Endothelial cell of umbilical vein (primary cell): ENCODE results near the gene UPK3BL1. TPM values are rescaled to one million over a fixed set of nuclear protein-coding genes. Genes with fewer than 3 reads are reported as not detected.
"Not testable (repeated sequence)": the region's sequence is repeated elsewhere in the genome, so short reads cannot be mapped to it uniquely, and the experiment has no call there.

Experiments used
- BruUV-seq: library from RNA; stranded (reverse); fragments of 400-500 nt; replicated peaks from 2 replicates; lab custom pipeline; 2021; lab: Mats Ljungman, UMichigan
- CTCF ChIA-PET: fragments of 300-600, 350-600 bp; sonication (Branson Sonifier 250); formaldehyde crosslinking; loops from one replicate; lab custom pipeline; 2021; ENCODE audit warnings: antibody characterized with exemption, inconsistent platforms; lab: Charles Lee
- POLR2A ChIA-PET: fragments of 300-600, 350-600 bp; sonication (Branson Sonifier 250); formaldehyde crosslinking; loops from one replicate; lab custom pipeline; 2021; ENCODE audit warnings: antibody characterized with exemption, inconsistent platforms; lab: Charles Lee
- DNase-seq: peaks from one replicate; pipeline ENCODE4 v3.0.0-alpha.2; 2011; ENCODE audit warnings: low read depth, low spot score
- FAIRE-seq: peaks from 2 replicates; lab custom pipeline; 2011; peaks lifted over from hg19 to GRCh38; lab: Jason Lieb, UNC
- H2AFZ ChIP-seq: 2 replicates; pipeline ENCODE4 v1.6.0; 2012; ENCODE audit warnings: low read depth, low read length, control low read depth, inconsistent platforms
- H3K27ac ChIP-seq: 2 replicates; pipeline ENCODE4 v1.5.1; 2011; ENCODE audit warnings: low read depth, mild to moderate bottlenecking, control low read depth, low read length, moderate library complexity; ENCODE audit not compliant: insufficient read depth
- H3K27me3 ChIP-seq, 2 experiments: 2 replicates each; pipeline versions ENCODE4 v1.6.0 to v1.6.1; 2011; ENCODE audit warnings: low read length in 2 of 2, mixed read lengths in 1 of 2; ENCODE audit not compliant: control insufficient read depth in 2 of 2, insufficient read depth in 2 of 2
- H3K36me3 ChIP-seq, 2 experiments: 2 replicates in 1 of 2; 3 replicates in 1 of 2; pipeline ENCODE4 v1.5.1; 2011; ENCODE audit warnings: low read length in 2 of 2, mild to moderate bottlenecking in 1 of 2, moderate library complexity in 1 of 2; ENCODE audit not compliant: control insufficient read depth in 2 of 2, insufficient read depth in 2 of 2; ENCODE audit errors: extremely low read depth in 1 of 2
- H3K4me1 ChIP-seq: 3 replicates; pipeline ENCODE4 v1.5.1; 2011; ENCODE audit warnings: mild to moderate bottlenecking, low read length; ENCODE audit not compliant: control insufficient read depth, insufficient read depth; ENCODE audit errors: extremely low read depth
- H3K4me2 ChIP-seq: 2 replicates; pipeline ENCODE4 v1.6.1; 2011; ENCODE audit warnings: low read length, control low read depth, mixed read lengths; ENCODE audit not compliant: insufficient read depth
- H3K4me3 ChIP-seq, 3 experiments: fragments of 200-600 bp in 1 of 3; sonication (generic), shearing (Covaris generic) in 1 of 3; replicated peaks in 1 of 3; 2 replicates each; pipeline ENCODE4 v1.5.1; 2011 to 2016; ENCODE audit warnings: control low read depth in 3 of 3, low read length in 3 of 3, mild to moderate bottlenecking in 2 of 3, inconsistent platforms in 1 of 3, low read depth in 1 of 3, moderate library complexity in 1 of 3; ENCODE audit not compliant: insufficient read depth in 1 of 3
- H3K79me2 ChIP-seq: 2 replicates; pipeline ENCODE4 v1.6.0; 2012; ENCODE audit warnings: low read length, inconsistent platforms; ENCODE audit not compliant: control insufficient read depth, insufficient read depth
- H3K9ac ChIP-seq: replicated peaks from 2 replicates; pipeline ENCODE3; 2011; ENCODE audit warnings: low read length, control low read depth; ENCODE audit not compliant: insufficient read depth; ENCODE audit errors: extremely low read depth
- H3K9me1 ChIP-seq: replicated peaks from 3 replicates; pipeline ENCODE4 v1.6.0; 2011; ENCODE audit warnings: mild to moderate bottlenecking, low read length; ENCODE audit not compliant: control insufficient read depth, insufficient read depth; ENCODE audit errors: extremely low read depth
- H3K9me3 ChIP-seq: replicated peaks from 2 replicates; pipeline ENCODE4 v1.5.1; 2012; ENCODE audit warnings: low read length, inconsistent platforms; ENCODE audit not compliant: control insufficient read depth, insufficient read depth
- H4K20me1 ChIP-seq: replicated peaks from 2 replicates; pipeline ENCODE3; 2011; ENCODE audit warnings: mild to moderate bottlenecking, low read length; ENCODE audit not compliant: control insufficient read depth, insufficient read depth; ENCODE audit errors: extremely low read depth
- dilution Hi-C: fragments of 300-500 bp; cut with MboI; formaldehyde crosslinking; loops from one replicate; pipeline ENCODE4 v1.15.0; 2019; ENCODE audit warnings: low sequenced_read_pairs; ENCODE audit not compliant: extremely low pct_ligation_motif_present
- intact Hi-C: fragments of 100-400 bp; cut with micrococcal nuclease; formaldehyde crosslinking; loops from one replicate; pipeline ENCODE4 v1.10.0; 2022
- polyA plus RNA-seq, 4 experiments: library from polyadenylated mRNA; depleted of rRNA in 3 of 4; stranded (reverse) in 3 of 4; unstranded in 1 of 4; fragments of >200 nt; gene quantifications; 2 replicates each; pipeline versions ENCODE4 v1.2.1 to v1.2.3, GENCODE V29; 2011 to 2012; ENCODE audit warnings: missing spikeins in 1 of 4
- total RNA-seq: library from RNA; stranded (reverse); gene quantifications from 2 replicates; pipeline ENCODE4 v1.2.3, GENCODE V29; 2021

The UPK3BL1 gene
- total and polyA plus RNA-seq, 2 donors (not counting 3 experiments of a cell fraction or from before 2014, with no cell fraction given): 14.1 to 17.8 TPM

DNA sequence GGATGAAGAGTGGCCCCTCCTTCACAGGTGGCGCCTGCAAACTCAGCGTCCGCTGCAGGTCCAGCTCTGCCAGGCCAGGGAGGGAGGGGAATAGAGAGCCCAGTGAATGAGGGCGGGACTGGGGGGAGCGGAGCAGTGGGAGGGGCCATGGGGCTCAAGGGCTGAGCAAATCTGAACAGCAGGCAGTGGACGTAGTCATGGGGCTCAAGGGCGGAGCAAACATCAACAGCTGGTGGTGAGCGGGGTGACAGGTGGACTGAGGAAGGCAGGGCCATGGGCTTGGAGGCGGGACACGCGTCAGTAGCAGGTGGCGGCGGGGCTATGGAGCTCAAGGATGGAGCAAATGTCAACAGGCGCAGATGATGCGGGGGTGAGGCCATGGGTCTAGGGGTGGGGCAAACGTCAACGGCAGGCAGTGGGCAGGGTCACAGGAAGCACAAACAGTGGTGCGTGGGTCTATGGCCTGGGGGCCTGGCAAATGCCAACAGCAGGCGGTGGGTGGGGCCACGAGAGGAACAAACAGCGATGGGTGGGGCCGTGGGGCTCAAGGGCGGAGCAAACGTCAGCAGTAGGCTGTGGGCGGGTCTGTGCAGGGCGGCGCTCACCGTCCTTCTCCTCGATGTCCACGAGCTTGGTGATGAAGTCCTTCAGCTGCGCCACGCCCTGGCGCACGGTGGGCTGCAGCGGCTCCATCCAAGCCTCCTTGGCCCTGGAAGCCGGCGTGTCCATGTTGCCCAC lies 45.9 kb upstream of the UPK3BL1 start:
- H3K79me2 ChIP-seq, intact Hi-C loops, H3K36me3 ChIP-seq, H3K27ac ChIP-seq, H3K9me3 ChIP-seq, H2AFZ ChIP-seq, dilution Hi-C loops, CTCF ChIA-PET, BruUV-seq, H3K9me1 ChIP-seq, H3K9ac ChIP-seq, H3K4me1 ChIP-seq, DNase-seq, H3K4me3 ChIP-seq, POLR2A ChIA-PET, H3K4me2 ChIP-seq, H4K20me1 ChIP-seq, H3K27me3 ChIP-seq, FAIRE-seq: not testable (repeated sequence)

DNA sequence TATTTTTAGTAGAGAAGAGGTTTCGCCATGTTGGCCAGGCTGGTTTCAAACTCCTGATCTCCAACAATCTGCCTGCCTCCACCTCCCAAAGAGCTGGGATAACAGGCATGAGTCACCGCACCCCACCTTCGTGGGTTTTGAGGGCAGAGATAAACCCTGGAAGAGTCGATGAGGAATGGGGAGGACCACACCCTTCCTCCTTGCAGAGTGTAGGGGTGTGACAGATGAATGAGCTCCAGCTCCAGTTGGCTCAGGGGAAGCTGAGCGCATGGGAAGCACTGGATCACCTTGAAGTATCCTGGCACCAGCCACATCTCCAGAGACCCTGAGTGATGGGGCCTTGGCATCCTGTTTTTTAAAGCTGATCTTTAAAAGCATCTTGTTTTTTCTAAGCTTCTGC lies 40.0 kb upstream of the UPK3BL1 start:
- POLR2A ChIA-PET, DNase-seq, CTCF ChIA-PET, H3K4me1 ChIP-seq, H3K4me3 ChIP-seq, H3K36me3 ChIP-seq, H2AFZ ChIP-seq, H3K79me2 ChIP-seq, H3K27ac ChIP-seq, H3K9me3 ChIP-seq, H4K20me1 ChIP-seq, FAIRE-seq, intact Hi-C loops, H3K27me3 ChIP-seq, H3K9me1 ChIP-seq, BruUV-seq, dilution Hi-C loops, H3K9ac ChIP-seq, H3K4me2 ChIP-seq: not testable (repeated sequence)

DNA sequence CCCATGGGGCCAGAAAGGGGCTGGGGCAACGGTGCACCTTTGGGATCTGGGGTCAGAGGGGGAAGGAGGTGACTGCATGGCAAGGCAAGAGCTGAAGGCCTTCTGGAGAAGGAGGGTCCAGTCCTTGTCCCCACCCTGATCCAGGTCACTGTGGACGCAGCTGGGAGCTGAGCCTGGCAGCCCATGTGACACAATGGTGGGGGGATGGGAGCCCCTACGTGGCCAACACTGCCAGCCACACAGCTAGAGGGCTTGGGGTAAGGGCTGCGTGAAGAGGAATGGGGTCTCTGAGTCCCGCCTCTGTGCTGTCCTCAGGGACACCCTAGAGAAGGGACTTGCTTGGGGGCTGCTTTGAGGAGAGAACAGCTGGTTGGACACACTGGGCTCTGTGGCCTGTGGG lies 38.2 kb upstream of the UPK3BL1 start:
- H3K4me3 ChIP-seq, H3K27me3 ChIP-seq, FAIRE-seq, BruUV-seq, H3K9me1 ChIP-seq, H3K27ac ChIP-seq, H3K4me1 ChIP-seq, dilution Hi-C loops, H3K36me3 ChIP-seq, H3K79me2 ChIP-seq, DNase-seq, H3K4me2 ChIP-seq, POLR2A ChIA-PET, intact Hi-C loops, H3K9me3 ChIP-seq, H4K20me1 ChIP-seq, CTCF ChIA-PET, H2AFZ ChIP-seq, H3K9ac ChIP-seq: not testable (repeated sequence)

DNA sequence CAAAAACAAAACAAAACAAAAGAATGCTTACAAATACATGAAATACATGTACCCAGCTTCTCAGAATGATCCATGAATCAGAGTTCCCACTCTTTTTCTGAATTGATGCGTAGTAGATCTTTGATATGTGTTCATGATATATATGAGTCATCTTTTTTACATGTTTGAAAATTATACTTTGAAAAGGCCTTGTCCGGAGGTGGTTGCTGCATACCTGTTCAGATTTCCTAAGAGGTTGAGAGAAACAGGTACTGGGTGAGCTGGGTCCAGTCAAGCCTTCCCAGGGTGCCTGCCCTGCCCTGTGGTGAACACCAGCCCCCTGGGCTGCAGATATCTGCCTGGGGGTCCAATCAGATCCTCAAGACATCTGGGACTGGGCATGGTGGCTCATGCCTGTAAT lies 33.0 kb upstream of the UPK3BL1 start:
- H3K9me1 ChIP-seq, H3K36me3 ChIP-seq, H3K4me3 ChIP-seq, CTCF ChIA-PET, H3K79me2 ChIP-seq, H3K9ac ChIP-seq, H3K27me3 ChIP-seq, dilution Hi-C loops, H3K4me2 ChIP-seq, BruUV-seq, FAIRE-seq, H2AFZ ChIP-seq, H3K9me3 ChIP-seq, H3K27ac ChIP-seq, H3K4me1 ChIP-seq, H4K20me1 ChIP-seq, POLR2A ChIA-PET, DNase-seq, intact Hi-C loops: not testable (repeated sequence)
